Panc1 (cell line): Measurements from ENCODE around the gene ZNF500. TPM values are rescaled to one million over a fixed set of nuclear protein-coding genes. Genes with fewer than 3 reads are reported as not detected.

Experiments used
- ATAC-seq: fragments of 200-7000 bp; cut with Tn5 transposase; 2 replicates; pipeline ENCODE4 v1.9.1; 2020; ENCODE audit warnings: mild to moderate bottlenecking, moderate library complexity
- BruUV-seq: library from RNA; stranded (reverse); fragments of 400-500 nt; replicated peaks from 2 replicates; lab custom pipeline; 2021; lab: Mats Ljungman, UMichigan
- CTCF ChIA-PET: fragments of 300-600 bp; sonication (Branson Sonifier 250); formaldehyde crosslinking; loops from one replicate; lab custom pipeline; 2022; ENCODE audit warnings: antibody characterized with exemption; lab: Charles Lee
- POLR2A ChIA-PET: fragments of 300-600 bp; sonication (Branson Sonifier 250); formaldehyde crosslinking; loops from one replicate; lab custom pipeline; 2022; ENCODE audit warnings: antibody characterized with exemption; lab: Charles Lee
- DNase-seq: peaks from one replicate; pipeline ENCODE4 v3.0.0-alpha.2; 2010; ENCODE audit warnings: low read depth, low spot score
- H3K27ac ChIP-seq: 2 replicates; pipeline ENCODE4 v1.5.1; 2011; ENCODE audit warnings: mild to moderate bottlenecking, low read length, inconsistent platforms
- H3K27me3 ChIP-seq: fragments of 200-500 bp; sonication (Bioruptor generic); 2 replicates; pipeline ENCODE4 v1.6.0; 2014; ENCODE audit warnings: low read length, inconsistent platforms; ENCODE audit not compliant: control insufficient read depth, insufficient read depth
- H3K36me3 ChIP-seq: fragments of 200-500 bp; sonication (Bioruptor generic); 2 replicates; pipeline ENCODE4 v1.5.1; 2014; ENCODE audit warnings: inconsistent platforms, mild to moderate bottlenecking, low read length, moderate library complexity; ENCODE audit not compliant: control insufficient read depth, insufficient read depth
- H3K4me1 ChIP-seq: 2 replicates; pipeline ENCODE4 v1.5.1; 2011; ENCODE audit warnings: inconsistent platforms, mild to moderate bottlenecking, low read length, moderate library complexity; ENCODE audit not compliant: control insufficient read depth, insufficient read depth
- H3K4me3 ChIP-seq, 2 experiments: 2 replicates each; pipeline ENCODE4 v1.5.1; 2011 to 2012; ENCODE audit warnings: low read depth in 2 of 2, low read length in 2 of 2, mild to moderate bottlenecking in 2 of 2, inconsistent platforms in 1 of 2, moderate library complexity in 1 of 2
- H3K9me3 ChIP-seq: fragments of 200-500 bp; sonication (Bioruptor generic); 2 replicates; pipeline ENCODE4 v1.5.1; 2014; ENCODE audit warnings: low read depth, mild to moderate bottlenecking, inconsistent platforms, low read length, moderate library complexity; ENCODE audit not compliant: control insufficient read depth, insufficient read depth
- CTCF ChIP-seq: fragments of 450-650 bp; IDR thresholded peaks from 2 replicates; pipeline ENCODE4 v1.5.1; 2017; ENCODE audit warnings: mild to moderate bottlenecking
- POLR2AphosphoS5 ChIP-seq: IDR thresholded peaks from 2 replicates; pipeline ENCODE4 v1.6.1; 2012; ENCODE audit warnings: mild to moderate bottlenecking, low read depth, low read length, moderate library complexity
- REST ChIP-seq, 2 experiments: IDR thresholded peaks; 2 replicates each; pipeline ENCODE4 v1.6.1; 2011 to 2012; ENCODE audit warnings: low read depth in 2 of 2, control low read depth in 1 of 2, low read length in 1 of 2, mild to moderate bottlenecking in 1 of 2, moderate library complexity in 1 of 2; ENCODE audit not compliant: insufficient read depth in 1 of 2
- SIN3A ChIP-seq: IDR thresholded peaks from 2 replicates; pipeline ENCODE4 v1.6.1; 2012; ENCODE audit warnings: low read depth, mild to moderate bottlenecking, low read length, moderate library complexity, borderline replicate concordance; ENCODE audit not compliant: insufficient read depth
- TCF7L2 ChIP-seq: IDR thresholded peaks from 2 replicates; pipeline ENCODE4 v1.6.1; 2011; ENCODE audit warnings: mild to moderate bottlenecking, low read depth, low read length, inconsistent platforms
- in situ Hi-C: cut with HindIII; loops from 2 replicates; pipeline ENCODE4 v1.10.0; 2016; ENCODE audit warnings: low sequenced_read_pairs, low pct_unique_long_range_greater_than_20kb
- intact Hi-C: fragments of 100-400 bp; cut with micrococcal nuclease; formaldehyde crosslinking; loops from one replicate; pipeline ENCODE4 v1.10.0; 2022; ENCODE audit not compliant: unreplicated experiment
- total RNA-seq: library from RNA; stranded (reverse); gene quantifications from one replicate; pipeline ENCODE4 v1.2.1, GENCODE V29; 2021; ENCODE audit not compliant: unreplicated experiment

Gene ZNF500
- total RNA-seq, 1 experiment from 2014 or later: 25.8 TPM

- ChIA-PET CTCF (interaction anchor here (0.6 kb wide), 1 partner anchor 110 kb away, joined by 5 read pairs; no protein-coding TSS in a partner anchor), POLR2A (no interaction called here)
- in situ Hi-C loops (no loop called here), intact Hi-C loops (no loop called here)
- Histone ChIP-seq H3K4me3 (no peak overlapping the region), H3K27ac (no peak overlapping the region), H3K9me3 (no peaks in the 10 kb centered on the region), H3K27me3 (no peaks in the 10 kb centered on the region), H3K4me1 (no peaks in the 10 kb centered on the region), H3K36me3 (no peaks in the 10 kb centered on the region)
- ATAC-seq (no peak), DNase-seq (no peak)
- no TSS peak for BruUV-seq
- TF ChIP-seq POLR2AphosphoS5: no peak
- TF ChIP-seq CTCF: no peak
- no peak for TF ChIP-seq REST (IDR thresholded peaks at IDR 0.05; ENCODE audit: insufficient read depth in 1 of 2, low read depth in 2 of 2, low read length in 1 of 2)
- TF ChIP-seq SIN3A: no peak
- TF ChIP-seq TCF7L2: no peak
Measured at GRCh38 chr16:4746991-4747574, 19.9 kb downstream of the ZNF500 start.

GRCh38 chr16:4746215-4746614 lies 20.7 kb downstream of the ZNF500 start:
- Histone ChIP-seq H3K27ac (no peak overlapping the region), H3K9me3 (no peaks in the 10 kb centered on the region), H3K27me3 (no peaks in the 10 kb centered on the region), H3K4me3 (no peak overlapping the region), H3K4me1 (no peaks in the 10 kb centered on the region), H3K36me3 (no peaks in the 10 kb centered on the region)
- no peak for ATAC-seq
- intact Hi-C loops (no loop called here), in situ Hi-C loops (no loop called here)
- TF ChIP-seq POLR2AphosphoS5 (0 out of 2 replicates have a peak, but pooled peaks have one; percentile 41), CTCF (no peak)
- POLR2A ChIA-PET: no interaction called here
- no TSS peak for BruUV-seq
- DNase-seq: no peak
- CTCF ChIA-PET: no interaction called here
